SK-N-SH (cell line): ENCODE measurements around the gene TRMT112. TPM values are rescaled to one million over a fixed set of nuclear protein-coding genes. Genes with fewer than 3 reads are reported as not detected.

ENCODE experiments used
- CTCF ChIA-PET: fragments of 300-600, 350-600 bp; formaldehyde crosslinking; extraction: SDS; loops from one replicate; lab custom pipeline; 2021; lab: Yijun Ruan, JAX
- POLR2A ChIA-PET: fragments of 350-600 bp; sonication (Branson Sonifier 250); formaldehyde crosslinking; extraction: SDS; loops from one replicate; lab custom pipeline; 2020; ENCODE audit warnings: antibody characterized with exemption, inconsistent platforms; lab: Yijun Ruan, JAX
- DNase-seq: peaks from one replicate; pipeline ENCODE4 v3.0.0; 2012
- H2AFZ ChIP-seq: fragments of 200-600 bp; sonication (generic); 2 replicates; pipeline ENCODE4 v1.8.1; 2016; ENCODE audit warnings: antibody characterized with exemption, mild to moderate bottlenecking, low read depth
- H3F3A ChIP-seq: fragments of 200-600 bp; sonication (generic); replicated peaks from 2 replicates; pipeline ENCODE3; 2016; ENCODE audit warnings: antibody characterized with exemption, mild to moderate bottlenecking; ENCODE audit not compliant: insufficient read depth
- H3K27ac ChIP-seq, 2 experiments: fragments of 200-500 bp in 1 of 2; fragments of 200-600 bp in 1 of 2; sonication (Bioruptor generic) in 1 of 2; sonication (generic), shearing (Covaris generic) in 1 of 2; 2 replicates each; pipeline versions ENCODE4 v1.5.1 to v1.6.1; 2014 to 2016; ENCODE audit warnings: low read depth in 2 of 2, inconsistent platforms in 1 of 2, low read length in 1 of 2, mild to moderate bottlenecking in 1 of 2, mixed read lengths in 1 of 2
- H3K27me3 ChIP-seq: fragments of 200-600 bp; sonication (generic), shearing (Covaris generic); 2 replicates; pipeline ENCODE4 v1.6.1; 2016; ENCODE audit warnings: mixed run types; ENCODE audit not compliant: insufficient read depth
- H3K36me3 ChIP-seq, 2 experiments: fragments of 200-500 bp in 1 of 2; fragments of 200-600 bp in 1 of 2; sonication (Bioruptor generic) in 1 of 2; sonication (generic) in 1 of 2; replicated peaks in 1 of 2; 2 replicates each; pipeline versions ENCODE3 to v1.5.1; 2014 to 2016; ENCODE audit warnings: low read length in 1 of 2, mild to moderate bottlenecking in 1 of 2; ENCODE audit not compliant: insufficient read depth in 2 of 2, control insufficient read depth in 1 of 2
- H3K4me1 ChIP-seq, 2 experiments: fragments of 200-500 bp in 1 of 2; fragments of 200-600 bp in 1 of 2; sonication (Bioruptor generic) in 1 of 2; sonication (generic), shearing (Covaris generic) in 1 of 2; 2 replicates each; pipeline versions ENCODE4 v1.5.1 to v1.6.1; 2014 to 2016; ENCODE audit warnings: low read depth in 1 of 2, low read length in 1 of 2, mixed run types in 1 of 2; ENCODE audit not compliant: insufficient read depth in 2 of 2, control insufficient read depth in 1 of 2
- H3K4me2 ChIP-seq: fragments of 200-600 bp; sonication (generic), shearing (Covaris generic); 2 replicates; pipeline ENCODE4 v1.6.1; 2017; ENCODE audit warnings: mixed run types
- H3K4me3 ChIP-seq, 2 experiments: fragments of 200-500 bp in 1 of 2; fragments of 200-600 bp in 1 of 2; sonication (Bioruptor generic) in 1 of 2; sonication (generic), shearing (Covaris generic) in 1 of 2; 2 replicates each; pipeline versions ENCODE4 v1.5.1 to v1.8.1; 2014 to 2016; ENCODE audit warnings: low read depth in 2 of 2, inconsistent platforms in 1 of 2, low read length in 1 of 2, mild to moderate bottlenecking in 1 of 2, mixed read lengths in 1 of 2, moderate library complexity in 1 of 2
- H3K79me2 ChIP-seq: fragments of 200-600 bp; sonication (generic); 2 replicates; pipeline ENCODE4 v1.8.1; 2017; ENCODE audit warnings: mild to moderate bottlenecking; ENCODE audit not compliant: insufficient read depth
- H3K9ac ChIP-seq: fragments of 200-600 bp; sonication (generic); 2 replicates; pipeline ENCODE4 v1.6.1; 2017; ENCODE audit warnings: mixed run types
- H3K9me2 ChIP-seq: fragments of 200-600 bp; sonication (generic); 2 replicates; pipeline ENCODE4 v1.6.1; 2017; ENCODE audit warnings: mixed run types
- H3K9me3 ChIP-seq: fragments of 200-600 bp; sonication (generic); 2 replicates; pipeline ENCODE4 v1.6.1; 2017; ENCODE audit warnings: mixed run types, mild to moderate bottlenecking, moderate library complexity
- H4K20me1 ChIP-seq: fragments of 200-600 bp; sonication (generic); 2 replicates; pipeline ENCODE4 v1.6.1; 2017; ENCODE audit warnings: mild to moderate bottlenecking, mixed run types; ENCODE audit not compliant: insufficient read depth
- ELF1 ChIP-seq: IDR thresholded peaks from 2 replicates; pipeline ENCODE4 v1.4.0; 2012
- EP300 ChIP-seq, 2 experiments: IDR thresholded peaks; 2 replicates each; pipeline versions ENCODE4 v1.4.0 to v1.6.1; 2012; ENCODE audit warnings: borderline replicate concordance in 1 of 2, low read depth in 1 of 2, low read length in 1 of 2
- EZH2phosphoT487 ChIP-seq: fragments of 200-600 bp; sonication (generic); IDR thresholded peaks from 2 replicates; pipeline ENCODE4 v1.6.1; 2017; ENCODE audit warnings: low read depth, mixed run types, mild to moderate bottlenecking, antibody characterized with exemption, moderate library complexity, borderline replicate concordance
- FOSL2 ChIP-seq: IDR thresholded peaks from 2 replicates; pipeline ENCODE4 v1.4.0; 2012; ENCODE audit warnings: low read depth, mild to moderate bottlenecking, moderate library complexity, borderline replicate concordance
- FOXJ3 ChIP-seq: sonication (generic); formaldehyde crosslinking; IDR thresholded peaks from 2 replicates; pipeline ENCODE4 v1.5.1; 2020; ENCODE audit warnings: mild to moderate bottlenecking, missing genetic modification reagents
- FOXM1 ChIP-seq: IDR thresholded peaks from 2 replicates; pipeline ENCODE4 v1.4.0; 2012; ENCODE audit warnings: low read depth, mild to moderate bottlenecking
- GATA2 ChIP-seq: sonication (generic); formaldehyde crosslinking; IDR thresholded peaks from 2 replicates; pipeline ENCODE4 v1.5.0; 2020; ENCODE audit warnings: mild to moderate bottlenecking, missing genetic modification reagents
- JUND ChIP-seq: IDR thresholded peaks from 2 replicates; pipeline ENCODE4 v1.4.0; 2012
- MEF2A ChIP-seq: IDR thresholded peaks from 2 replicates; pipeline ENCODE4 v1.4.0; 2012; ENCODE audit warnings: low read depth, borderline replicate concordance
- MXI1 ChIP-seq: IDR thresholded peaks from 2 replicates; pipeline ENCODE4 v1.6.1; 2012; ENCODE audit warnings: mild to moderate bottlenecking, low read depth, low read length, improper control_type of control experiment
- NRF1 ChIP-seq: IDR thresholded peaks from 2 replicates; pipeline ENCODE4 v1.6.1; 2012; ENCODE audit warnings: low read depth, mild to moderate bottlenecking, low read length
- POLR2AphosphoS5 ChIP-seq: IDR thresholded peaks from 2 replicates; pipeline ENCODE4 v1.6.1; 2012; ENCODE audit warnings: low read depth, low read length
- RAD21 ChIP-seq: IDR thresholded peaks from 2 replicates; pipeline ENCODE4 v1.6.1; 2012; ENCODE audit warnings: mild to moderate bottlenecking, low read length
- RFX5 ChIP-seq: IDR thresholded peaks from 2 replicates; pipeline ENCODE4 v1.6.1; 2012; ENCODE audit warnings: mild to moderate bottlenecking, improper control_type of control experiment, low read length
- SIN3A ChIP-seq: IDR thresholded peaks from 2 replicates; pipeline ENCODE4 v1.6.1; 2012; ENCODE audit warnings: low read depth, mild to moderate bottlenecking, low read length, moderate library complexity, borderline replicate concordance
- TCF12 ChIP-seq: IDR thresholded peaks from 2 replicates; pipeline ENCODE4 v1.4.0; 2012
- TEAD4 ChIP-seq: IDR thresholded peaks from 2 replicates; pipeline ENCODE4 v1.4.0; 2012; ENCODE audit warnings: mild to moderate bottlenecking, borderline replicate concordance; ENCODE audit not compliant: insufficient read depth
- YY1 ChIP-seq: IDR thresholded peaks from 2 replicates; pipeline ENCODE4 v1.4.0; 2012; ENCODE audit warnings: low read depth, mild to moderate bottlenecking
- WGBS: methylation state at CpG from one replicate; pipeline ENCODE4 v1.1.6; 2017; ENCODE audit warnings: low lambda C conversion rate; 5-methylcytosine and 5-hydroxymethylcytosine counted together
- polyA plus RNA-seq, 3 experiments: library from polyadenylated mRNA; depleted of rRNA; stranded (reverse); fragments of >200 nt; gene quantifications; 2 replicates each; pipeline ENCODE4 v1.2.3, GENCODE V29; 2012
- TF ChIP-seq, protein P1 (sequence below): IDR thresholded peaks from 2 replicates; pipeline ENCODE4 v1.4.0; 2012; ENCODE audit warnings: low read depth, borderline replicate concordance
- TF ChIP-seq, protein P2 (sequence below): fragments of 200-600 bp; sonication (generic); IDR thresholded peaks from 2 replicates; pipeline ENCODE4 v1.6.1; 2017; ENCODE audit warnings: antibody characterized with exemption, mild to moderate bottlenecking, moderate library complexity
- TF ChIP-seq, protein P3 (sequence below): IDR thresholded peaks from 2 replicates; pipeline ENCODE4 v1.6.1; 2012; ENCODE audit warnings: mild to moderate bottlenecking, low read depth, low read length, moderate library complexity
- TF ChIP-seq, protein P4 (sequence below): IDR thresholded peaks from 2 replicates; pipeline ENCODE4 v1.4.0; 2012; ENCODE audit warnings: low read depth
- TF ChIP-seq, protein P5 (sequence below): IDR thresholded peaks from 2 replicates; pipeline ENCODE4; 2012

TRMT112 gene
- polyA plus RNA-seq, 1 of the 3 experiments (the other 2 are of a cell fraction): 699 TPM

DNA sequence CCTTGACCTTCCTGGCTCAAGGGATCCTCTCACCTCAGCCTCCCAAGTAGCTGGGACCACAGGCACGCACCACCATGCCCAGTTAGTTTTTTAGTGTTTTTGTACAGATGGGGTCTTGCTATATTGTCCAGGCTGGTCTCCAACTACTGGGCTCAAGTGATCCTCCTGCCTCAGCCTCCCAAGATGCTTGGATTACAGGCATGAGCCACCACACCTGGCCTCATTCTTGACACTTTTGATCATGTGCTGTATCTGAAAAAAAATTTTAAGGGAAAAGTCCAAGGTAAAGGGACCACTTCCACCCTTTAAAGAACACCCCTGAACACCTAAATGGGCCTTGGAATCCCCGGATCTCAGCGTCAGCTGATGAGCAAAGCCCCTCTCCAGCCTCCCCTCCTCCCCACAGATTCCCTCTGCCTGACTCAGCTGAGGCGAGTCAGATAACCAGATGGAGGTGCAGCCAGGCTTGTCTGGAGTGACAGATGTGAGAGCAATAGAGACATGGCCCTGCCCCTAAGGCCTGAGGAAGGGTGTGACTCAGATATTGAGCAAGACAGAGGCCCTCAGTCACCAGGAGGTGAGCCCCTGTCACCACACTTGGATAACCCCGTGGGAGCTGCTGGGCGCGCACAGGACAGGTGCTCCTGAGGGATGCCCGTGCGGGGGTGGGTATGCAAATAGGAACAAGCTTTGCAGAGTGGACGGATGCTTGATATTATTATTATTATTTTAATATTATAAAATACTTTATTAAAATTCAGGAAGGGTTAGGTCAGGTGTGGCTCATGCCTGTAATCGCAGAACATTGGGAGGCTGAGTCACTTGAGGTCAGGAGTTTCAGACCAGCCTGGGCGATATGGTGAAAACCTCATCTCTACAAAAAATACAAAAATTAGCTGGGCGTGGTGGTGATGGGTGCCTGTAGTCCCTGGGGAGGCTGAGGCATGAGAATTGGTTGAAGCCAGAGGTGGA is 17.7 kb upstream of the TRMT112 start:
- ChIA-PET CTCF (interaction anchor here (1.3 kb wide), 1 partner anchor 31 kb away, joined by 6 read pairs; no protein-coding TSS in a partner anchor), POLR2A (interaction anchor here (1.3 kb wide), 1 partner anchor 18 kb away, joined by 4 read pairs; the partner anchor contains the start of gene TRMT112)
- H3K9me3 ChIP-seq: no peaks in the 10 kb centered on the region
- 48% methylated on average over 12 of the region's 13 CpGs for WGBS
- H3K79me2 ChIP-seq: no peaks in the 10 kb centered on the region
- H3K9ac ChIP-seq: no peak overlapping the region
- H3K4me1 ChIP-seq: peaks cover 4 to 6% of the 10 kb centered on the region in 2 experiments; a peak in 2 of 4 replicates
- no peaks in the 10 kb centered on the region for H3K36me3 ChIP-seq
- no peaks in the 10 kb centered on the region for H3K9me2 ChIP-seq
- no peaks in the 10 kb centered on the region for H3K27me3 ChIP-seq
- TF ChIP-seq YY1: no peak
- TF ChIP-seq, protein P1, sequence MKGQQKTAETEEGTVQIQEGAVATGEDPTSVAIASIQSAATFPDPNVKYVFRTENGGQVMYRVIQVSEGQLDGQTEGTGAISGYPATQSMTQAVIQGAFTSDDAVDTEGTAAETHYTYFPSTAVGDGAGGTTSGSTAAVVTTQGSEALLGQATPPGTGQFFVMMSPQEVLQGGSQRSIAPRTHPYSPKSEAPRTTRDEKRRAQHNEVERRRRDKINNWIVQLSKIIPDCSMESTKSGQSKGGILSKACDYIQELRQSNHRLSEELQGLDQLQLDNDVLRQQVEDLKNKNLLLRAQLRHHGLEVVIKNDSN: peak; percentile 41; the same call in 1 of the 2 replicates
- TF ChIP-seq POLR2AphosphoS5: peak; percentile 26; the same call in 1 of the 2 replicates
- no peak for TF ChIP-seq FOXM1
- TF ChIP-seq JUND: peak; percentile 90
- no peak for TF ChIP-seq MEF2A
- peak; percentile 91 for TF ChIP-seq FOSL2
- no peak for TF ChIP-seq MXI1
- no peak for TF ChIP-seq GATA2 (CRISPR knock-in tag)
- 0 out of 2 replicates have a peak, but pooled peaks have one; percentile 45 for TF ChIP-seq SIN3A
- TF ChIP-seq, protein P2, sequence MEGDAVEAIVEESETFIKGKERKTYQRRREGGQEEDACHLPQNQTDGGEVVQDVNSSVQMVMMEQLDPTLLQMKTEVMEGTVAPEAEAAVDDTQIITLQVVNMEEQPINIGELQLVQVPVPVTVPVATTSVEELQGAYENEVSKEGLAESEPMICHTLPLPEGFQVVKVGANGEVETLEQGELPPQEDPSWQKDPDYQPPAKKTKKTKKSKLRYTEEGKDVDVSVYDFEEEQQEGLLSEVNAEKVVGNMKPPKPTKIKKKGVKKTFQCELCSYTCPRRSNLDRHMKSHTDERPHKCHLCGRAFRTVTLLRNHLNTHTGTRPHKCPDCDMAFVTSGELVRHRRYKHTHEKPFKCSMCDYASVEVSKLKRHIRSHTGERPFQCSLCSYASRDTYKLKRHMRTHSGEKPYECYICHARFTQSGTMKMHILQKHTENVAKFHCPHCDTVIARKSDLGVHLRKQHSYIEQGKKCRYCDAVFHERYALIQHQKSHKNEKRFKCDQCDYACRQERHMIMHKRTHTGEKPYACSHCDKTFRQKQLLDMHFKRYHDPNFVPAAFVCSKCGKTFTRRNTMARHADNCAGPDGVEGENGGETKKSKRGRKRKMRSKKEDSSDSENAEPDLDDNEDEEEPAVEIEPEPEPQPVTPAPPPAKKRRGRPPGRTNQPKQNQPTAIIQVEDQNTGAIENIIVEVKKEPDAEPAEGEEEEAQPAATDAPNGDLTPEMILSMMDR: no peak
- TF ChIP-seq, protein P3, sequence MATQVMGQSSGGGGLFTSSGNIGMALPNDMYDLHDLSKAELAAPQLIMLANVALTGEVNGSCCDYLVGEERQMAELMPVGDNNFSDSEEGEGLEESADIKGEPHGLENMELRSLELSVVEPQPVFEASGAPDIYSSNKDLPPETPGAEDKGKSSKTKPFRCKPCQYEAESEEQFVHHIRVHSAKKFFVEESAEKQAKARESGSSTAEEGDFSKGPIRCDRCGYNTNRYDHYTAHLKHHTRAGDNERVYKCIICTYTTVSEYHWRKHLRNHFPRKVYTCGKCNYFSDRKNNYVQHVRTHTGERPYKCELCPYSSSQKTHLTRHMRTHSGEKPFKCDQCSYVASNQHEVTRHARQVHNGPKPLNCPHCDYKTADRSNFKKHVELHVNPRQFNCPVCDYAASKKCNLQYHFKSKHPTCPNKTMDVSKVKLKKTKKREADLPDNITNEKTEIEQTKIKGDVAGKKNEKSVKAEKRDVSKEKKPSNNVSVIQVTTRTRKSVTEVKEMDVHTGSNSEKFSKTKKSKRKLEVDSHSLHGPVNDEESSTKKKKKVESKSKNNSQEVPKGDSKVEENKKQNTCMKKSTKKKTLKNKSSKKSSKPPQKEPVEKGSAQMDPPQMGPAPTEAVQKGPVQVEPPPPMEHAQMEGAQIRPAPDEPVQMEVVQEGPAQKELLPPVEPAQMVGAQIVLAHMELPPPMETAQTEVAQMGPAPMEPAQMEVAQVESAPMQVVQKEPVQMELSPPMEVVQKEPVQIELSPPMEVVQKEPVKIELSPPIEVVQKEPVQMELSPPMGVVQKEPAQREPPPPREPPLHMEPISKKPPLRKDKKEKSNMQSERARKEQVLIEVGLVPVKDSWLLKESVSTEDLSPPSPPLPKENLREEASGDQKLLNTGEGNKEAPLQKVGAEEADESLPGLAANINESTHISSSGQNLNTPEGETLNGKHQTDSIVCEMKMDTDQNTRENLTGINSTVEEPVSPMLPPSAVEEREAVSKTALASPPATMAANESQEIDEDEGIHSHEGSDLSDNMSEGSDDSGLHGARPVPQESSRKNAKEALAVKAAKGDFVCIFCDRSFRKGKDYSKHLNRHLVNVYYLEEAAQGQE: no peak
- TF ChIP-seq, protein P4, sequence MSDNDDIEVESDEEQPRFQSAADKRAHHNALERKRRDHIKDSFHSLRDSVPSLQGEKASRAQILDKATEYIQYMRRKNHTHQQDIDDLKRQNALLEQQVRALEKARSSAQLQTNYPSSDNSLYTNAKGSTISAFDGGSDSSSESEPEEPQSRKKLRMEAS: peak; percentile 51
- peak; percentile 91 for TF ChIP-seq TCF12
- no peak for TF ChIP-seq FOXJ3
- peak; percentile 72 for TF ChIP-seq TEAD4
- no peak for TF ChIP-seq RAD21
- TF ChIP-seq, protein P5, sequence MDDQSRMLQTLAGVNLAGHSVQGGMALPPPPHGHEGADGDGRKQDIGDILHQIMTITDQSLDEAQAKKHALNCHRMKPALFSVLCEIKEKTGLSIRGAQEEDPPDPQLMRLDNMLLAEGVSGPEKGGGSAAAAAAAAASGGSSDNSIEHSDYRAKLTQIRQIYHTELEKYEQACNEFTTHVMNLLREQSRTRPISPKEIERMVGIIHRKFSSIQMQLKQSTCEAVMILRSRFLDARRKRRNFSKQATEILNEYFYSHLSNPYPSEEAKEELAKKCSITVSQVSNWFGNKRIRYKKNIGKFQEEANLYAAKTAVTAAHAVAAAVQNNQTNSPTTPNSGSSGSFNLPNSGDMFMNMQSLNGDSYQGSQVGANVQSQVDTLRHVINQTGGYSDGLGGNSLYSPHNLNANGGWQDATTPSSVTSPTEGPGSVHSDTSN: peak; percentile 95
- no peak for TF ChIP-seq NRF1
- TF ChIP-seq ELF1: no peak
- no peak for TF ChIP-seq RFX5
- peak in 1 of 2 experiments; percentile 31; a peak in 1 of 4 replicates for TF ChIP-seq EP300 (IDR thresholded peaks at IDR 0.05; ENCODE audit: borderline replicate concordance in 1 of 2, low read depth in 1 of 2, low read length in 1 of 2)
- TF ChIP-seq EZH2phosphoT487: no peak
- no peak overlapping the region; the same call in 1 of the 2 replicates for H3K4me2 ChIP-seq
- no peaks in the 10 kb centered on the region for H4K20me1 ChIP-seq
- DNase-seq: peak; percentile 69
- H3K4me3 ChIP-seq: no peak overlapping the region
- H3F3A ChIP-seq: peaks cover 10% of the 10 kb centered on the region
- no peak overlapping the region for H3K27ac ChIP-seq
- H2AFZ ChIP-seq: no peak overlapping the region; the same call in 1 of the 2 replicates
